GM12878 (cell line): ENCODE results near the gene NXPE4. TPM values are rescaled to one million over a fixed set of nuclear protein-coding genes. Genes with fewer than 3 reads are reported as not detected.

Experiments
- ATAC-seq: fragments of 200-7000 bp; cut with Tn5 transposase; 3 replicates; pipeline ENCODE4 v1.9.1; 2020; ENCODE audit warnings: mild to moderate bottlenecking, moderate library complexity
- BruUV-seq: library from RNA; stranded (reverse); fragments of 400-500 nt; replicated peaks from 2 replicates; lab custom pipeline; 2021; lab: Mats Ljungman, UMichigan
- CTCF ChIA-PET: fragments of 300-600 bp; sonication (Branson Sonifier 250); formaldehyde crosslinking; extraction: SDS; loops from one replicate; lab custom pipeline; 2021; ENCODE audit warnings: inconsistent platforms; lab: Yijun Ruan, JAX
- POLR2A ChIA-PET: fragments of 350-600 bp; formaldehyde crosslinking; extraction: SDS; loops from one replicate; lab custom pipeline; 2021; ENCODE audit warnings: inconsistent platforms; lab: Charles Lee
- RAD21 ChIA-PET: fragments of 300-600 bp; sonication (Branson Sonifier 250); formaldehyde crosslinking; loops from one replicate; lab custom pipeline; 2023; ENCODE audit warnings: antibody characterized with exemption; ENCODE audit not compliant: unreplicated experiment; lab: Charles Lee
- SMC1A ChIA-PET: fragments of 300-600 bp; sonication (Branson Sonifier 250); formaldehyde crosslinking; loops from one replicate; lab custom pipeline; 2023; ENCODE audit not compliant: unreplicated experiment, uncharacterized antibody; lab: Charles Lee
- DNase-seq: peaks from one replicate; pipeline ENCODE4 v3.0.0-alpha.2; 2011; ENCODE audit warnings: low read depth, low spot score
- FAIRE-seq: peaks from 3 replicates; lab custom pipeline; 2011; peaks lifted over from hg19 to GRCh38; lab: Jason Lieb, UNC
- H2AFZ ChIP-seq: 2 replicates; pipeline ENCODE4 v1.6.0; 2011; ENCODE audit warnings: low read depth, low read length, control low read depth; ENCODE audit not compliant: control insufficient read depth
- H3K27ac ChIP-seq: 2 replicates; pipeline ENCODE4 v1.5.1; 2011; ENCODE audit warnings: control low read depth; ENCODE audit not compliant: control insufficient read depth, insufficient read depth
- H3K27me3 ChIP-seq, 2 experiments: replicated peaks in 1 of 2; 2 replicates each; pipeline versions ENCODE4 v1.6.0 to v1.6.1; 2011; ENCODE audit warnings: low read length in 1 of 2; ENCODE audit not compliant: control insufficient read depth in 2 of 2, insufficient read depth in 2 of 2
- H3K36me3 ChIP-seq, 2 experiments: 2 replicates each; pipeline ENCODE4 v1.5.1; 2011; ENCODE audit warnings: low read length in 1 of 2; ENCODE audit not compliant: control insufficient read depth in 2 of 2, insufficient read depth in 2 of 2
- H3K4me1 ChIP-seq: 2 replicates; pipeline ENCODE4 v1.6.1; 2011; ENCODE audit warnings: mild to moderate bottlenecking, low read length, moderate library complexity, mixed read lengths; ENCODE audit not compliant: control insufficient read depth, insufficient read depth
- H3K4me2 ChIP-seq: 2 replicates; pipeline ENCODE4 v1.6.0; 2011; ENCODE audit warnings: control low read depth; ENCODE audit not compliant: control insufficient read depth, insufficient read depth
- H3K4me3 ChIP-seq: fragments of 200-600 bp; sonication (generic); 2 replicates; pipeline ENCODE4 v1.5.1; 2016
- H3K79me2 ChIP-seq: 2 replicates; pipeline ENCODE4 v1.6.0; 2011; ENCODE audit warnings: low read length; ENCODE audit not compliant: control insufficient read depth, insufficient read depth
- H3K9ac ChIP-seq: 2 replicates; pipeline ENCODE4 v1.8.0; 2011; ENCODE audit warnings: low read length, control low read depth, mixed read lengths; ENCODE audit not compliant: control insufficient read depth, insufficient read depth
- H3K9me3 ChIP-seq: replicated peaks from 3 replicates; pipeline ENCODE4 v1.5.1; 2011; ENCODE audit warnings: mild to moderate bottlenecking, low read length; ENCODE audit not compliant: control insufficient read depth, insufficient read depth
- H4K20me1 ChIP-seq: 2 replicates; pipeline ENCODE4 v1.6.0; 2011; ENCODE audit not compliant: control insufficient read depth, insufficient read depth
- BCL11A ChIP-seq: IDR thresholded peaks from 2 replicates; pipeline ENCODE4 v1.6.1; 2011; ENCODE audit warnings: low read depth, low read length
- CBX3 ChIP-seq: fragments of 200-600 bp; sonication (generic); IDR thresholded peaks from 2 replicates; pipeline ENCODE4 v1.6.1; 2016; ENCODE audit warnings: low read depth, borderline replicate concordance
- KLF5 ChIP-seq: fragments of 450-650 bp; IDR thresholded peaks from 2 replicates; pipeline ENCODE4 v1.6.1; 2014; ENCODE audit warnings: mild to moderate bottlenecking; ENCODE audit not compliant: partially characterized antibody
- MYC ChIP-seq: IDR thresholded peaks from 2 replicates; pipeline ENCODE4 v1.6.1; 2011; ENCODE audit warnings: mild to moderate bottlenecking, low read length, moderate library complexity, inconsistent platforms; ENCODE audit not compliant: insufficient read depth, insufficient replicate concordance, insufficient read length, severe bottlenecking
- NFXL1 ChIP-seq: fragments of 450-650 bp; IDR thresholded peaks from 2 replicates; pipeline ENCODE4 v1.6.1; 2017; ENCODE audit warnings: antibody characterized with exemption, mild to moderate bottlenecking, borderline replicate concordance
- RBBP5 ChIP-seq: fragments of 200-600 bp; sonication (generic); conservative IDR thresholded peaks from 2 replicates; pipeline ENCODE4 v1.6.1; 2016
- RELB ChIP-seq: fragments of 450-650 bp; IDR thresholded peaks from 2 replicates; pipeline ENCODE4 v1.6.1; 2017; ENCODE audit warnings: low read depth, mild to moderate bottlenecking, moderate library complexity
- RUNX3 ChIP-seq: IDR thresholded peaks from 2 replicates; pipeline ENCODE4 v1.6.1; 2012; ENCODE audit warnings: low read length, inconsistent platforms
- SIX5 ChIP-seq: IDR thresholded peaks from 2 replicates; pipeline ENCODE4 v1.6.1; 2011; ENCODE audit warnings: mild to moderate bottlenecking, low read depth, low read length, moderate library complexity; ENCODE audit not compliant: severe bottlenecking
- YBX1 ChIP-seq: fragments of 450-650 bp; IDR thresholded peaks from 2 replicates; pipeline ENCODE4 v1.6.1; 2016; ENCODE audit warnings: antibody characterized with exemption
- YY1 ChIP-seq: IDR thresholded peaks from 2 replicates; pipeline ENCODE4 v1.6.1; 2011; ENCODE audit warnings: low read depth, mild to moderate bottlenecking, low read length
- ZNF384 ChIP-seq: IDR thresholded peaks from 2 replicates; pipeline ENCODE4 v1.6.1; 2012; ENCODE audit warnings: low read depth, mild to moderate bottlenecking, low read length, improper control_type of control experiment, borderline replicate concordance
- WGBS: methylation state at CpG from one replicate; pipeline ENCODE4 v1.1.6; 2016; ENCODE audit warnings: low lambda C conversion rate; ENCODE audit not compliant: insufficient replicate concordance, insufficient coverage; ENCODE audit errors: missing lambda C conversion rate; 5-methylcytosine and 5-hydroxymethylcytosine counted together
- in situ Hi-C: fragments of 300-500 bp; cut with MboI; formaldehyde crosslinking; loops from 9 replicates; pipeline ENCODE4 v1.14.3; 2018; ENCODE audit warnings: mixed read lengths
- intact Hi-C: fragments of 100-400 bp; cut with micrococcal nuclease; formaldehyde crosslinking; loops from one replicate; pipeline ENCODE4 v1.14.2; 2022; ENCODE audit not compliant: unreplicated experiment
- polyA plus RNA-seq, 11 experiments: library from polyadenylated mRNA; depleted of rRNA in 4 of 11; unstranded in 6 of 11; stranded (reverse) in 5 of 11; fragments of >200 nt; fragmentation: Nextera tagmentation in 4 of 11; fragmentation: Illumina TruSeq in 1 of 11; extraction: Ambion mirVana in 4 of 11; extraction: Trizol in 1 of 11; gene quantifications; 1 replicate in 1 of 11; 2 replicates in 10 of 11; pipeline versions ENCODE4 v1.2.1 to v1.2.3, GENCODE V29; 2011 to 2016; ENCODE audit warnings: inconsistent platforms in 2 of 11, missing spikeins in 2 of 11, low read depth in 1 of 11
- total RNA-seq, 4 experiments: library from RNA; depleted of rRNA in 3 of 4; stranded (reverse); fragments of >200 nt in 3 of 4; fragmentation: Illumina TruSeq in 1 of 4; extraction: Trizol in 1 of 4; gene quantifications; 2 replicates each; pipeline versions ENCODE4 v1.2.1 to v1.2.3, GENCODE V29; 2013 to 2021
- TF ChIP-seq, protein P1 (sequence below): fragments of 450-650 bp; formaldehyde crosslinking; IDR thresholded peaks from 2 replicates; pipeline ENCODE4 v1.4.0; 2020; ENCODE audit warnings: mild to moderate bottlenecking, moderate library complexity
- TF ChIP-seq, protein P2 (sequence below): fragments of 450-650 bp; IDR thresholded peaks from 2 replicates; pipeline ENCODE4 v1.6.1; 2017; ENCODE audit warnings: mild to moderate bottlenecking

NXPE4 gene
- total and polyA plus RNA-seq, 10 of the 15 experiments (the other 5 are each of a cell fraction or from before 2014, with no cell fraction given), result not detected

GRCh38 chr11:114605370-114605769 is 9.8 kb upstream of the NXPE4 start (continued):
- TF ChIP-seq RELB, result no peak
- no peak for TF ChIP-seq SIX5
- no peak for TF ChIP-seq CBX3

DNA sequence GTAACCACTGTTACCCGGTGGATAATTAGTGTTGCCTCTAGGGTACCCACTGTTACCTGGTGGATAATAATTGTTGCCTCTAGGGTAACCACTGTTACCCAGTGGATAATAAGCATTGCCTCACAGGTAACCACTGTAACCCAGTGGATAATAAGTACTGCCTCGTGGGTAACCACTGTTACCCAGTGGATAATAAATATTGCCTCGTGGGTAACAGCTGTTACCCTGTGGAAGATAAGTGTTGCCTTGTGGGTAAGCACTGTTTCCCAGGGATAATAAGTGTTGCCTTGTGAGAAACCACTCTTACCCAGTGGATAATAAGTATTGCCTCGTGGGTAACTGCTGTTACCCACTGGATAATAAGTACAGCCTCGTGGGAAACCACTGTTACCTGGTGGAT is 9.3 kb upstream of the NXPE4 start:
- Histone ChIP-seq H3K4me2 (no peak overlapping the region), H3K36me3 (no peaks in the 10 kb centered on the region), H2AFZ (no peak overlapping the region), H3K4me3 (no peak overlapping the region), H3K4me1 (no peaks in the 10 kb centered on the region), H3K9me3 (peaks cover 6% of the 10 kb centered on the region; the same call in 2 of the 3 replicates), H4K20me1 (no peaks in the 10 kb centered on the region), H3K9ac (no peak overlapping the region), H3K79me2 (no peaks in the 10 kb centered on the region), H3K27me3 (peaks cover 0 to 4% of the 10 kb centered on the region in 2 experiments; a peak in 1 of 4 replicates), H3K27ac (no peak overlapping the region)
- ChIA-PET CTCF (no interaction called here), SMC1A (no interaction called here), POLR2A (no interaction called here), RAD21 (no interaction called here)
- WGBS, result 16% methylated on average over 5 of the region's 5 CpGs
- intact Hi-C loops (loop anchor here (5.0 kb wide), 1 partner anchor 263 kb away; no protein-coding TSS in a partner anchor), in situ Hi-C loops (no loop called here)
- no peak for FAIRE-seq
- no TSS peak for BruUV-seq
- DNase-seq, result no peak
- ATAC-seq, result no peak
- TF ChIP-seq, protein P1, sequence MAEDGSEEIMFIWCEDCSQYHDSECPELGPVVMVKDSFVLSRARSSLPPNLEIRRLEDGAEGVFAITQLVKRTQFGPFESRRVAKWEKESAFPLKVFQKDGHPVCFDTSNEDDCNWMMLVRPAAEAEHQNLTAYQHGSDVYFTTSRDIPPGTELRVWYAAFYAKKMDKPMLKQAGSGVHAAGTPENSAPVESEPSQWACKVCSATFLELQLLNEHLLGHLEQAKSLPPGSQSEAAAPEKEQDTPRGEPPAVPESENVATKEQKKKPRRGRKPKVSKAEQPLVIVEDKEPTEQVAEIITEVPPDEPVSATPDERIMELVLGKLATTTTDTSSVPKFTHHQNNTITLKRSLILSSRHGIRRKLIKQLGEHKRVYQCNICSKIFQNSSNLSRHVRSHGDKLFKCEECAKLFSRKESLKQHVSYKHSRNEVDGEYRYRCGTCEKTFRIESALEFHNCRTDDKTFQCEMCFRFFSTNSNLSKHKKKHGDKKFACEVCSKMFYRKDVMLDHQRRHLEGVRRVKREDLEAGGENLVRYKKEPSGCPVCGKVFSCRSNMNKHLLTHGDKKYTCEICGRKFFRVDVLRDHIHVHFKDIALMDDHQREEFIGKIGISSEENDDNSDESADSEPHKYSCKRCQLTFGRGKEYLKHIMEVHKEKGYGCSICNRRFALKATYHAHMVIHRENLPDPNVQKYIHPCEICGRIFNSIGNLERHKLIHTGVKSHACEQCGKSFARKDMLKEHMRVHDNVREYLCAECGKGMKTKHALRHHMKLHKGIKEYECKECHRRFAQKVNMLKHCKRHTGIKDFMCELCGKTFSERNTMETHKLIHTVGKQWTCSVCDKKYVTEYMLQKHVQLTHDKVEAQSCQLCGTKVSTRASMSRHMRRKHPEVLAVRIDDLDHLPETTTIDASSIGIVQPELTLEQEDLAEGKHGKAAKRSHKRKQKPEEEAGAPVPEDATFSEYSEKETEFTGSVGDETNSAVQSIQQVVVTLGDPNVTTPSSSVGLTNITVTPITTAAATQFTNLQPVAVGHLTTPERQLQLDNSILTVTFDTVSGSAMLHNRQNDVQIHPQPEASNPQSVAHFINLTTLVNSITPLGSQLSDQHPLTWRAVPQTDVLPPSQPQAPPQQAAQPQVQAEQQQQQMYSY (CRISPR knock-in tag), result peak; percentile 80
- TF ChIP-seq NFXL1, result 0 out of 2 replicates have a peak, but pooled peaks have one; percentile 52
- no peak for TF ChIP-seq MYC
- no peak for TF ChIP-seq BCL11A
- TF ChIP-seq, protein P2, sequence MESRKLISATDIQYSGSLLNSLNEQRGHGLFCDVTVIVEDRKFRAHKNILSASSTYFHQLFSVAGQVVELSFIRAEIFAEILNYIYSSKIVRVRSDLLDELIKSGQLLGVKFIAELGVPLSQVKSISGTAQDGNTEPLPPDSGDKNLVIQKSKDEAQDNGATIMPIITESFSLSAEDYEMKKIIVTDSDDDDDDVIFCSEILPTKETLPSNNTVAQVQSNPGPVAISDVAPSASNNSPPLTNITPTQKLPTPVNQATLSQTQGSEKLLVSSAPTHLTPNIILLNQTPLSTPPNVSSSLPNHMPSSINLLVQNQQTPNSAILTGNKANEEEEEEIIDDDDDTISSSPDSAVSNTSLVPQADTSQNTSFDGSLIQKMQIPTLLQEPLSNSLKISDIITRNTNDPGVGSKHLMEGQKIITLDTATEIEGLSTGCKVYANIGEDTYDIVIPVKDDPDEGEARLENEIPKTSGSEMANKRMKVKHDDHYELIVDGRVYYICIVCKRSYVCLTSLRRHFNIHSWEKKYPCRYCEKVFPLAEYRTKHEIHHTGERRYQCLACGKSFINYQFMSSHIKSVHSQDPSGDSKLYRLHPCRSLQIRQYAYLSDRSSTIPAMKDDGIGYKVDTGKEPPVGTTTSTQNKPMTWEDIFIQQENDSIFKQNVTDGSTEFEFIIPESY, result no peak
- no peak for TF ChIP-seq YY1
- no peak for TF ChIP-seq RUNX3
- no peak for TF ChIP-seq RELB
- TF ChIP-seq YBX1, result peak; percentile 37; the same call in 1 of the 2 replicates
- no peak for TF ChIP-seq KLF5
- TF ChIP-seq ZNF384, result no peak
- no peak for TF ChIP-seq RBBP5
